Fibroblast of lung (primary cell): ENCODE data around the gene TCF4. TPM values are rescaled to one million over a fixed set of nuclear protein-coding genes. Genes with fewer than 3 reads are reported as not detected.

Experiments used
- DNase-seq, 2 donors: peaks; one replicate each; pipeline versions ENCODE4 v3.0.0 to v3.0.0-alpha.2; 2010; ENCODE audit warnings: low read depth in 2 of 2
- H2AFZ ChIP-seq: 2 replicates; pipeline ENCODE4 v1.5.1; 2012; ENCODE audit warnings: low read length, control low read depth, inconsistent platforms
- H3K27ac ChIP-seq: 2 replicates; pipeline ENCODE4 v1.5.1; 2011; ENCODE audit warnings: low read length, control low read depth; ENCODE audit not compliant: insufficient read depth
- H3K27me3 ChIP-seq: 2 replicates; pipeline ENCODE4 v1.5.1; 2011; ENCODE audit warnings: mild to moderate bottlenecking, low read length; ENCODE audit not compliant: control insufficient read depth, insufficient read depth
- H3K36me3 ChIP-seq: 2 replicates; pipeline ENCODE4 v1.5.1; 2011; ENCODE audit warnings: low read length; ENCODE audit not compliant: control insufficient read depth, insufficient read depth
- H3K4me1 ChIP-seq: 2 replicates; pipeline ENCODE4 v1.5.1; 2011; ENCODE audit warnings: low read length; ENCODE audit not compliant: control insufficient read depth, insufficient read depth; ENCODE audit errors: extremely low read depth
- H3K4me2 ChIP-seq: 2 replicates; pipeline ENCODE4 v1.5.1; 2011; ENCODE audit warnings: low read length, control low read depth; ENCODE audit not compliant: insufficient read depth; ENCODE audit errors: extremely low read depth
- H3K4me3 ChIP-seq, 4 experiments: fragments of 200-600 bp in 1 of 4; sonication (generic) in 1 of 4; replicated peaks in 1 of 4; 2 replicates each; pipeline ENCODE4 v1.5.1; 2011 to 2016; ENCODE audit warnings: low read length in 4 of 4, low read depth in 3 of 4, mild to moderate bottlenecking in 3 of 4, control low read depth in 2 of 4, inconsistent platforms in 1 of 4, mixed read lengths in 1 of 4; ENCODE audit not compliant: insufficient read depth in 1 of 4; ENCODE audit errors: control extremely low read depth in 1 of 4
- H3K79me2 ChIP-seq: 2 replicates; pipeline ENCODE4 v1.5.1; 2012; ENCODE audit warnings: mild to moderate bottlenecking, low read length, inconsistent platforms; ENCODE audit not compliant: control insufficient read depth, insufficient read depth
- H3K9ac ChIP-seq: 2 replicates; pipeline ENCODE4 v1.5.1; 2011; ENCODE audit warnings: mild to moderate bottlenecking, low read length, control low read depth; ENCODE audit not compliant: insufficient read depth
- H3K9me3 ChIP-seq: 2 replicates; pipeline ENCODE4 v1.5.1; 2012; ENCODE audit warnings: low read depth, low read length; ENCODE audit not compliant: control insufficient read depth, insufficient read depth
- H4K20me1 ChIP-seq: 2 replicates; pipeline ENCODE4 v1.5.1; 2011; ENCODE audit warnings: low read length; ENCODE audit not compliant: control insufficient read depth, insufficient read depth; ENCODE audit errors: extremely low read depth
- CTCF ChIP-seq, 2 donors: IDR thresholded peaks in 1 of 2; conservative IDR thresholded peaks in 1 of 2; 1 replicate in 1 of 2; 2 replicates in 1 of 2; pipeline ENCODE4 v1.5.1; 2011 to 2012; ENCODE audit warnings: low read length in 2 of 2, control low read depth in 1 of 2, inconsistent platforms in 1 of 2, low read depth in 1 of 2, mild to moderate bottlenecking in 1 of 2
- EZH2 ChIP-seq: IDR thresholded peaks from 2 replicates; pipeline ENCODE4 v1.5.1; 2012; ENCODE audit warnings: low read length, control low read depth, mild to moderate bottlenecking; ENCODE audit errors: missing control alignments
- polyA plus RNA-seq, 2 donors: library from polyadenylated mRNA; depleted of rRNA in 1 of 2; stranded (reverse) in 1 of 2; unstranded in 1 of 2; fragments of >200 nt; gene quantifications; 2 replicates each; pipeline ENCODE4 v1.2.1, GENCODE V29; 2011 to 2012; ENCODE audit warnings: missing spikeins in 1 of 2
- total RNA-seq: library from RNA; depleted of rRNA; stranded (reverse); fragments of >200 nt; gene quantifications from 2 replicates; pipeline ENCODE4 v1.2.1, GENCODE V29; 2014

Gene TCF4
- total and polyA plus RNA-seq, 2 donors (not counting 1 experiment from before 2014, with no cell fraction given), result 48.9 to 57.6 TPM

- Histone ChIP-seq H3K9ac (no peak overlapping the region), H3K79me2 (no peaks in the 10 kb centered on the region), H3K9me3 (no peaks in the 10 kb centered on the region), H3K4me3 (no peak overlapping the region), H3K36me3 (no peaks in the 10 kb centered on the region), H3K27ac (no peak overlapping the region), H2AFZ (no peak overlapping the region), H3K4me2 (no peak overlapping the region), H4K20me1 (no peaks in the 10 kb centered on the region), H3K4me1 (no peaks in the 10 kb centered on the region), H3K27me3 (no peaks in the 10 kb centered on the region)
- no peak for DNase-seq
- TF ChIP-seq EZH2 (no peak), CTCF (conservative IDR thresholded peaks at IDR 0.05 in 1 of 2, IDR thresholded peaks at IDR 0.05 in 1 of 2; ENCODE audit: low read depth in 1 of 2, low read length in 2 of 2) (no peak)
These were observed 298.9 kb downstream of the TCF4 start for GRCh38 chr18:55289048-55289447.

- Histone ChIP-seq H3K27me3 (no peaks in the 10 kb centered on the region), H3K4me1 (no peaks in the 10 kb centered on the region), H3K4me3 (no peak overlapping the region), H3K36me3 (peaks cover 1% of the 10 kb centered on the region), H4K20me1 (no peaks in the 10 kb centered on the region), H3K9ac (no peak overlapping the region), H2AFZ (no peak overlapping the region), H3K27ac (no peak overlapping the region), H3K4me2 (no peak overlapping the region), H3K79me2 (peaks cover 2% of the 10 kb centered on the region), H3K9me3 (no peaks in the 10 kb centered on the region)
- TF ChIP-seq CTCF (conservative IDR thresholded peaks at IDR 0.05 in 1 of 2, IDR thresholded peaks at IDR 0.05 in 1 of 2; ENCODE audit: low read depth in 1 of 2, low read length in 2 of 2) (no peak), EZH2 (no peak)
- no peak for DNase-seq
These were observed 299.8 kb downstream of the TCF4 start for GRCh38 chr18:55287935-55288868.

GRCh38 chr18:55287149-55287806 lies 300.7 kb downstream of the TCF4 start:
- TF ChIP-seq CTCF (conservative IDR thresholded peaks at IDR 0.05 in 1 of 2, IDR thresholded peaks at IDR 0.05 in 1 of 2; ENCODE audit: low read depth in 1 of 2, low read length in 2 of 2) (no peak), EZH2 (no peak)
- Histone ChIP-seq H3K27ac (no peak overlapping the region), H3K4me1 (no peaks in the 10 kb centered on the region), H3K27me3 (no peaks in the 10 kb centered on the region), H3K36me3 (peaks cover 1% of the 10 kb centered on the region), H3K79me2 (peaks cover 2% of the 10 kb centered on the region), H2AFZ (no peak overlapping the region), H3K9me3 (no peaks in the 10 kb centered on the region), H3K4me3 (no peak overlapping the region), H4K20me1 (no peaks in the 10 kb centered on the region), H3K9ac (no peak overlapping the region), H3K4me2 (no peak overlapping the region)
- no peak for DNase-seq
